Liver (tissue), 3 donors: ENCODE measurements around the gene SFT2D1.

Source experiments
- CTCF ChIP-seq: fragments of 150-350 bp; IDR thresholded peaks from 2 replicates; pipeline ENCODE4 v1.5.1; 2017; ENCODE audit warnings: improper control_type of control experiment, low read depth, low read length; ENCODE audit not compliant: missing input control
- MAX ChIP-seq: IDR thresholded peaks from 2 replicates; pipeline ENCODE4 v1.6.1; 2016; ENCODE audit warnings: antibody characterized with exemption
- REST ChIP-seq: IDR thresholded peaks from 2 replicates; pipeline ENCODE4 v1.6.1; 2016; ENCODE audit warnings: antibody characterized with exemption, mild to moderate bottlenecking
- SP1 ChIP-seq: IDR thresholded peaks from 2 replicates; pipeline ENCODE4 v1.6.1; 2018; ENCODE audit warnings: antibody characterized with exemption, mild to moderate bottlenecking
- TAF1 ChIP-seq: conservative IDR thresholded peaks from 2 replicates; pipeline ENCODE4 v1.6.1; 2016; ENCODE audit warnings: antibody characterized with exemption, mild to moderate bottlenecking
- donor health status: healthy.
- donor health status: healthy.

- TF ChIP-seq MAX: peak; percentile 68
- TF ChIP-seq TAF1: no peak
- TF ChIP-seq SP1: peak; percentile 99
- no peak for TF ChIP-seq REST
- no peak for TF ChIP-seq CTCF
Measured at GRCh38 chr6:166387642-166388289, 45.4 kb upstream of the SFT2D1 start.
